SK-N-SH treated with all-trans-retinoic acid at 6 μM for 48 hours (cell line): Measurements from ENCODE around the gene KRTAP9-3.
"Not testable (repeated sequence)": the region's sequence is repeated elsewhere in the genome, so short reads cannot be mapped to it uniquely, and the experiment has no call there.

Experiments
- ARNTL ChIP-seq: fragments of 450-650 bp; formaldehyde crosslinking; IDR thresholded peaks from 2 replicates; pipeline ENCODE4 v1.5.0; 2020; ENCODE audit warnings: low read depth, mild to moderate bottlenecking, moderate library complexity, borderline replicate concordance
- GLIS3 ChIP-seq: fragments of 250-450 bp; sonication (Bioruptor Pico); IDR thresholded peaks from 2 replicates; pipeline ENCODE4 v1.5.0; 2020; ENCODE audit warnings: mild to moderate bottlenecking, moderate library complexity
- PATZ1 ChIP-seq: fragments of 250-450 bp; sonication (Bioruptor Pico); IDR thresholded peaks from 2 replicates; pipeline ENCODE4 v1.8.0; 2020; ENCODE audit warnings: mild to moderate bottlenecking, moderate library complexity, borderline replicate concordance
- RARB ChIP-seq: fragments of 250-450 bp; sonication (Bioruptor Pico); IDR thresholded peaks from 2 replicates; pipeline ENCODE4 v1.8.0; 2021; ENCODE audit warnings: mild to moderate bottlenecking, moderate library complexity
- SNAI2 ChIP-seq: fragments of 250-450 bp; sonication (Bioruptor Pico); IDR thresholded peaks from 2 replicates; pipeline ENCODE4 v1.5.0; 2020; ENCODE audit warnings: mild to moderate bottlenecking, moderate library complexity
- TCF4 ChIP-seq: fragments of 250-450 bp; sonication (Bioruptor Pico); IDR thresholded peaks from 2 replicates; pipeline ENCODE4 v1.8.0; 2021; ENCODE audit warnings: mild to moderate bottlenecking, moderate library complexity, borderline replicate concordance
- ZC3H10 ChIP-seq: fragments of 250-450 bp; sonication (Bioruptor Pico); IDR thresholded peaks from 2 replicates; pipeline ENCODE4 v1.5.1; 2021; ENCODE audit warnings: mild to moderate bottlenecking, moderate library complexity
- ZFP3 ChIP-seq: fragments of 250-450 bp; sonication (Bioruptor Pico); IDR thresholded peaks from 2 replicates; pipeline ENCODE4 v1.5.0; 2020; ENCODE audit warnings: mild to moderate bottlenecking, moderate library complexity
- ZFP30 ChIP-seq: fragments of 450-650 bp; formaldehyde crosslinking; IDR thresholded peaks from 2 replicates; pipeline ENCODE4 v1.5.0; 2022; ENCODE audit warnings: mild to moderate bottlenecking, moderate library complexity
- TF ChIP-seq, protein P1 (sequence below): fragments of 250-450 bp; sonication (Bioruptor Pico); IDR thresholded peaks from 2 replicates; pipeline ENCODE4 v1.5.1; 2020; ENCODE audit warnings: low read depth, mild to moderate bottlenecking, moderate library complexity
- TF ChIP-seq, protein P2 (sequence below): fragments of 250-450 bp; sonication (Bioruptor Pico); IDR thresholded peaks from 2 replicates; pipeline ENCODE4 v1.5.0; 2020; ENCODE audit warnings: mild to moderate bottlenecking, moderate library complexity
- TF ChIP-seq, protein P3 (sequence below): fragments of 250-450 bp; sonication (Bioruptor Pico); IDR thresholded peaks from 2 replicates; pipeline ENCODE4 v1.8.0; 2021; ENCODE audit warnings: low read depth, mild to moderate bottlenecking, moderate library complexity, borderline replicate concordance

- TF ChIP-seq TCF4 (CRISPR knock-in tag); ARNTL; ZC3H10 (CRISPR knock-in tag); PATZ1 (CRISPR knock-in tag); ZFP30 (CRISPR knock-in tag); SNAI2; ZFP3 (CRISPR knock-in tag); RARB (CRISPR knock-in tag); GLIS3 (CRISPR knock-in tag): not testable (repeated sequence)
- TF ChIP-seq, protein P1, sequence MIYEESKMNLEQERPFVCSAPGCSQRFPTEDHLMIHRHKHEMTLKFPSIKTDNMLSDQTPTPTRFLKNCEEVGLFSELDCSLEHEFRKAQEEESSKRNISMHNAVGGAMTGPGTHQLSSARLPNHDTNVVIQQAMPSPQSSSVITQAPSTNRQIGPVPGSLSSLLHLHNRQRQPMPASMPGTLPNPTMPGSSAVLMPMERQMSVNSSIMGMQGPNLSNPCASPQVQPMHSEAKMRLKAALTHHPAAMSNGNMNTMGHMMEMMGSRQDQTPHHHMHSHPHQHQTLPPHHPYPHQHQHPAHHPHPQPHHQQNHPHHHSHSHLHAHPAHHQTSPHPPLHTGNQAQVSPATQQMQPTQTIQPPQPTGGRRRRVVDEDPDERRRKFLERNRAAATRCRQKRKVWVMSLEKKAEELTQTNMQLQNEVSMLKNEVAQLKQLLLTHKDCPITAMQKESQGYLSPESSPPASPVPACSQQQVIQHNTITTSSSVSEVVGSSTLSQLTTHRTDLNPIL (CRISPR knock-in tag), result not testable (repeated sequence)
- TF ChIP-seq, protein P2, sequence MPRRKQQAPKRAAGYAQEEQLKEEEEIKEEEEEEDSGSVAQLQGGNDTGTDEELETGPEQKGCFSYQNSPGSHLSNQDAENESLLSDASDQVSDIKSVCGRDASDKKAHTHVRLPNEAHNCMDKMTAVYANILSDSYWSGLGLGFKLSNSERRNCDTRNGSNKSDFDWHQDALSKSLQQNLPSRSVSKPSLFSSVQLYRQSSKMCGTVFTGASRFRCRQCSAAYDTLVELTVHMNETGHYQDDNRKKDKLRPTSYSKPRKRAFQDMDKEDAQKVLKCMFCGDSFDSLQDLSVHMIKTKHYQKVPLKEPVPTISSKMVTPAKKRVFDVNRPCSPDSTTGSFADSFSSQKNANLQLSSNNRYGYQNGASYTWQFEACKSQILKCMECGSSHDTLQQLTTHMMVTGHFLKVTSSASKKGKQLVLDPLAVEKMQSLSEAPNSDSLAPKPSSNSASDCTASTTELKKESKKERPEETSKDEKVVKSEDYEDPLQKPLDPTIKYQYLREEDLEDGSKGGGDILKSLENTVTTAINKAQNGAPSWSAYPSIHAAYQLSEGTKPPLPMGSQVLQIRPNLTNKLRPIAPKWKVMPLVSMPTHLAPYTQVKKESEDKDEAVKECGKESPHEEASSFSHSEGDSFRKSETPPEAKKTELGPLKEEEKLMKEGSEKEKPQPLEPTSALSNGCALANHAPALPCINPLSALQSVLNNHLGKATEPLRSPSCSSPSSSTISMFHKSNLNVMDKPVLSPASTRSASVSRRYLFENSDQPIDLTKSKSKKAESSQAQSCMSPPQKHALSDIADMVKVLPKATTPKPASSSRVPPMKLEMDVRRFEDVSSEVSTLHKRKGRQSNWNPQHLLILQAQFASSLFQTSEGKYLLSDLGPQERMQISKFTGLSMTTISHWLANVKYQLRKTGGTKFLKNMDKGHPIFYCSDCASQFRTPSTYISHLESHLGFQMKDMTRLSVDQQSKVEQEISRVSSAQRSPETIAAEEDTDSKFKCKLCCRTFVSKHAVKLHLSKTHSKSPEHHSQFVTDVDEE (CRISPR knock-in tag), result not testable (repeated sequence)
- TF ChIP-seq, protein P3, sequence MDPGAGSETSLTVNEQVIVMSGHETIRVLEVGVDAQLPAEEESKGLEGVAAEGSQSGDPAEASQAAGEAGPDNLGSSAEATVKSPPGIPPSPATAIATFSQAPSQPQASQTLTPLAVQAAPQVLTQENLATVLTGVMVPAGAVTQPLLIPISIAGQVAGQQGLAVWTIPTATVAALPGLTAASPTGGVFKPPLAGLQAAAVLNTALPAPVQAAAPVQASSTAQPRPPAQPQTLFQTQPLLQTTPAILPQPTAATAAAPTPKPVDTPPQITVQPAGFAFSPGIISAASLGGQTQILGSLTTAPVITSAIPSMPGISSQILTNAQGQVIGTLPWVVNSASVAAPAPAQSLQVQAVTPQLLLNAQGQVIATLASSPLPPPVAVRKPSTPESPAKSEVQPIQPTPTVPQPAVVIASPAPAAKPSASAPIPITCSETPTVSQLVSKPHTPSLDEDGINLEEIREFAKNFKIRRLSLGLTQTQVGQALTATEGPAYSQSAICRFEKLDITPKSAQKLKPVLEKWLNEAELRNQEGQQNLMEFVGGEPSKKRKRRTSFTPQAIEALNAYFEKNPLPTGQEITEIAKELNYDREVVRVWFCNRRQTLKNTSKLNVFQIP (CRISPR knock-in tag), result not testable (repeated sequence)
These were observed 14.9 kb downstream of the KRTAP9-3 start for GRCh38 chr17:41246995-41247787.
